UCSD-AML1 (cell line): ENCODE data around the gene ALAS1.
A peak's percentile ranks its signal among the peaks of the same experiment; 100 is the strongest.

ENCODE experiments used
- DNase-seq: peaks from one replicate; lab custom pipeline; 2025; ENCODE audit not compliant: unreplicated experiment; lab: John Stamatoyannopoulos, UW

The ALAS1 gene

DNA sequence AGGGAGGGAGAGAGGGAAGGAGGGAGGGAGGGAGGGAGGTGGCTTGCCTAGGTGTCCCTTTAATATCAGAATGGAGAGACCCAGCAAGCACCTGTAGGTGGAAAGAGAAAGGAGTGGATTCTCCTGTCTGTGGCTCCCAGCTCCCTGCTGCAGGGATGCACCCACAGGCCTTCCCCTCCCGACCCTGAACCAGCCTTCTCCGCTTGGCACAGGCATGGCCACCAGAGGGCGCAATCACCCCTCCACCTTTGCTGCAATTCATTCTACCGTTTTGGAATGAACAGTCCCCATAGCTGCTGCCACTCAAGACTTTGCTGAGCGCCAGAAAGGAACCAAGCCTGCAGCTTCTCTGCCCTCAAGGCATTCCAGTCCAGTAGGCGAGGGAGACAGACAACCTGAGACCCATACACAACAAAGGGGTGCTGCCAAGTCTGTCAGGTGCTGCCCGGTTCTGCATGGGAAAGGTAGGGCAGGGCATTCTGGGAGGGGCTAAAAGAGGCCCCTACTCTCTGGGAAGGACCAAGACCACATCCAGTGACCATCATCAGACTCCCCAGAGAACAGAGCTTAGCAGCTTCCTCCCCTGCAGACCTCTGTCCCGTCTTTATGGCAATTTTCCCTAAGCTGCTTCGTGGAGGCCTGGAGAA, 22.5 kb downstream of the ALAS1 start:
- peak; percentile 85 for DNase-seq

DNA sequence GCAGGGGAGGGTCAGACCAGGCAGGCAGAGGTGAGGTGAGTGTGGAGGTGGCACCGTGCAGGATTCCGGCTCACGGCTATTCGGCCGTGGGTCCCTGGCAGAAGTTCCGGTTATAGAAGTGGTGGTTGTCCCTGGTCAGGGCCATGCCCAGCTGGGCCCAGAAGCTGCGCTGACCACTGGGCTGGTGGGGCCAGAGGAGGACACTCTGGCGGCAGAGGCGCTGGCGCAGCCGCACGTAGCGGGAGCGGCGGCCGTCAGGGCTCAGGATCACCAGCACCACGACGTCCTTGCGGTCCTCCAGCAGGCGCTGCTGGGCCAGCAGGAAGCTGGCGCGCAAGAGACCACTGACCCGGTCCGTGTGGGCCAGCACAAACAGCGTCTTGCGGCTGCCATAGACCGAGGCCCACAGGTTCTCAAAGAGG, 23.2 kb downstream of the ALAS1 start:
- DNase-seq, result no peak

GRCh38 chr3:52221563-52222318, 23.8 kb downstream of the ALAS1 start:
- no peak for DNase-seq

GRCh38 chr3:52222319-52223221, 24.6 kb downstream of the ALAS1 start:
- DNase-seq, result no peak

DNA sequence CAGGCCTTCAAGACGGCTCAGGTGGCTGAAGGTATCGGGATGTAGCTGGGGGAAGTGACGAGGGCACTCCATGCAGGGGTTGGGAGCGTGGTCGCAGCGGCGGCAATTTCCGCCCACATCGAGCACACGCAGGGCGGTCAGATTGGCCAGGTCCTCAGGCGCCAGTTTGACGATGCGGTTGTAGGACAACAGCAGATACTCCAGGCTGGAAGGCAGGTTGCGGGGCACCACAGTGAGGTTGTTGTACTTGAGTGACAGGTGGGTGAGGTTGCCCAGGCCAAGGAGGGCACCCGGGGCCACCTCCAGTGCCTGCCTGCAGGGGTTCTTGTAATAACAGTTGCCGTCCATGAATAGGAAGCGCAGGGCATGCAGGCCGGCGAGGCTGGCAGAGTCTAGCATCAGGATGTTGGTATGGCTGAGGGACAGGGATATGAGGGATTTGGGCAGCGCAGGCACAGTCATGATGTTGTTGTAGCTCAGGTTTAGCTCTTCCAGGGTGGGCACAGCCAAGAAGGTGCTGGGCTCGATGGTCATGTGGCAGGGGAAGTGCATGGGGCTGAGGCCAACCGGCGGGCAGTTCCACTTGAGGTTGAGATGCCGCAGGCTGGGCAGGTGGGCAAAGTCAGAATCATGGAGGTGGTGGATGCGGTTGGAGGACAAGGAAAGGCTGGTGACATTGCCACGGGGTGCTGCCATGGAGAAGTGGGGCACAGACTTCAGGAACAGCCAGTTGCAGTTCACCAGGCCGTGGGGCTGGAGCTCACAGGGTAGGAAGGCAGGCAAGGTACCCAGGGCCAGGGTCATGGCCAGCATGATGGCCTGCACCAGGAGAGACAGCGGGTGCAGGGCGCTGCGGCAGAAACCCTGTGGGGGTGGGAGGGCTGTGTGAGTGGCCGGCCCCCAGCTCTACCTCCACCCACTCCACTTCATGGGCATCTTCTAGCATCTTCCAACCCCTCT, 25.8 kb downstream of the ALAS1 start:
- DNase-seq, result no peak

DNA sequence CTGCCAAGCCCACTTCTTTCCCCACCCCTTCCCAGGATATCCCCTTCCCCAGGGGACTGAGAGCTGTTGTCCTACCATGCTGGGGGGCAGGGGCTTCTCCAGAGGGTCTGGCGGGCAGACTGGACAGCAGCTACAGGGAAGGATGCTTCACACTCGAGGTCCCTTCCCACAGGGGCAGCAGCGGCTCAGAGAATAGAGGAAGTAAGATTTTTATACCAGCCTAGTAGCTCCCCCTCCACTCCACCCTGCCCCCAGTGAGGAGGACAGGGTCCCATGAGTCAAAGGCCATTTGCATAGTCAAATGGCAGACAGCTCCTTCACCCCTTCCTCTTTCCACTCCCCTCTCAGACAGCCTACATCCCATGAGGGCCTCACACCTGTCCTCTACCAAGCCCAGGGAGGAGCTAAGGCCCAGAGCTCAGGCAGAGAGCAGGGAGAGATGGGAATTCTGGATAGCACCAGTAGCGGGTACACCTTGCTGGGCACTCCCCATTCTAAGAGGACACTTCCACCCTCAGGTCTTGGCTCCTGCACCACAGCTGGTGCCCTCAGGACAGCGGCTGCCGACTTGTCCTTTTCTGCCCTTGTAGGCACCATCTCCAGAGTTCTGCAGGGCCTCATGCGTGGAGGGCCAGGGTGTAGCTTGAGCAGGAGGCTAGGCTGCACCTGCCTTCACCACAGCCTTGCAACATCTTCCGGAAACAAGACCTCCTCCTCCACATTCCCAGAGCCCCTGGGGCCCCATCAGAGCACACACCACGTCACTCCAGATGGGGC, 27.7 kb downstream of the ALAS1 start, which contains the start of gene TLR9:
TSS of gene TLR9 (minus strand) at position 194 of the 777 bp plus-strand sequence. CDS start at position 78, 116 bp downstream.
- peak; percentile 52 for DNase-seq

DNA sequence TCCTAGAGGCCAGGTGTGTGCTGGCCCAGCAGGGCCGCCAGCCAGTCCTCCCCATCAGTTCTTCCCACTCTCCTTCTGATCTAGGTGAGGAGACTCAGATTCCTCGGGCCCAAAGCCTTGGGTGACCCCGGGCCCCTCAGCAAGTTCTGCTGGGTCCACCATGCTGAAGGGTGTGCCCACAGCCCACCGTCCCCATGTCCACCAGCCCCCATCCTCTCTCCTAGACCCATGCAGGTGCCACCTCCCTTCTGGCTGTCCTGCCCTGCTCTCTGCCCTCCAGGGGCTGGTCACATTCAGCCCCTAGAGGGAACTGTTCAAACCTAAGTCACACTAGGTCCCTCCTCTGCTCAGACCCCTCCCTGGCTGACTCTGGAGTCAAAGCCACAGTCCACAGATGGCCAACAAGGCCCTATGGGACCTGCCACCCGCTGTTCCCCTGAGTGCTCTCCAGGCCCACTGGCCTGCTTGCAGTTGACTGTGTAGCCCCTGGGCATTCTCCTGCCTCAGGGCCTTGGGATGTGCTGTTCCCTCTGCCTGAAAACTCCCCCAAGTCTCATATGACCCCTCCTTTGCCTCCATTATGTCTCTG, 28.4 kb downstream of the ALAS1 start:
- no peak for DNase-seq

- DNase-seq, result no peak
Measured at GRCh38 chr3:52227117-52227516, 29.2 kb downstream of the ALAS1 start.

DNA sequence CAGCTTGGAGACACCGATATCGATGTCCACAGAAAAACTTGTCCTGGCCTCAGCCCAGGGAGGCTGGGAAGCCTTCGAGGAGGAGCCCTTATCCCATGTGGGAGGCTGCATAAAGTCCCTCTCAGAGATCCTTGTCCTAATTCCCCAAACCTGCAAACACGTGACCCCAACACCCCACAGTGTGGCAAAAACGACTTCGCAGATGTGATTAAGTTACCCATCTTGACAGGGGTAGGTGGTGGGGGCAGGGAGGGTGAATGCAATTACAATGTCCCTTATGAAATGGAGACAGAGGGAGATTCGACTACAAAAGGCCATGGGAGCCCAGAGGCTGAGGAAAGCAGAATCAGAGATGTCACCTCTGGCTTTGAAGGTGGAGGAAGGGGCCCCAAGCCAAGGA, 29.8 kb downstream of the ALAS1 start:
- DNase-seq, result no peak

DNA sequence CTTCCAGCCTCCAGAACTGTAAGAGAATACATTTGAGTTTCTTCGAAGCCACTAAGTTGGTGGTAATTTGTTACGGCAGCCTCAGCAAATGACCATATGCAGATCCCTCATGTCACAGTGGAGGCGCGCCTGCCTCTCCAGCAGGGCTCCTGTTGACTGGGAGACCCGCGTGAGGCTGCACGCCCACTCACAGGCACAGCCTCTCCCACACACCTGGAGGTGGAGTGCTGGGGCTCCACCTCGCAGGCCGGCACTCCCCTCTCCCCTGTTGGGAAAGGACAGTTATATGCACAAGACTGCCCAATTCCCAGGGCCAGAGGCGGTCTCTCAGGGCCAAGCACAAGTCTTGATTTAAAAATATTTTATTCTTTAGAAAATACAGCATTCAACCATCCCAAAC, 30.3 kb downstream of the ALAS1 start:
- DNase-seq, result no peak

- DNase-seq, result no peak
Measured at GRCh38 chr3:52228751-52229291, 30.9 kb downstream of the ALAS1 start.

DNA sequence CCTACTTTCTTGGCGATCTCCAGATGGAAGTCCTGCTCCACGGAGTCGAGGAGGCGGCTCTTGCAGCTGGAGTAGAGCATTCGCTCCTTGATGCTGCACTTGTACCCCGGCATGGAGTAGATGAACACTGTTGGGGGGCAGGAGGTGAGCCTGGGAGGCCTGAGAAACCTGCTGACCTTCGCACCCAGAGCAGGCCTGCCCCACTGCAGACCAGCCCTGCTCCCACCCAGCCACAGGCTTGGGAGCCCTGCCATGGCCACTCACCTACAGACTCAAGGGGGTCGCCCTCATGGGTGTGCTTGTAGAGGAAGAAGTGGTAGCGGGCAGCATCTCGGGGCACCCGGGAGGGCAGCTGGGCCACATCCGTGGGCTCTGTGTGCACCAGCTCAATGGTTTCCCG, 31.7 kb downstream of the ALAS1 start:
- DNase-seq, result no peak

- DNase-seq, result no peak
Measured at GRCh38 chr3:52230461-52230860, 32.5 kb downstream of the ALAS1 start.

DNA sequence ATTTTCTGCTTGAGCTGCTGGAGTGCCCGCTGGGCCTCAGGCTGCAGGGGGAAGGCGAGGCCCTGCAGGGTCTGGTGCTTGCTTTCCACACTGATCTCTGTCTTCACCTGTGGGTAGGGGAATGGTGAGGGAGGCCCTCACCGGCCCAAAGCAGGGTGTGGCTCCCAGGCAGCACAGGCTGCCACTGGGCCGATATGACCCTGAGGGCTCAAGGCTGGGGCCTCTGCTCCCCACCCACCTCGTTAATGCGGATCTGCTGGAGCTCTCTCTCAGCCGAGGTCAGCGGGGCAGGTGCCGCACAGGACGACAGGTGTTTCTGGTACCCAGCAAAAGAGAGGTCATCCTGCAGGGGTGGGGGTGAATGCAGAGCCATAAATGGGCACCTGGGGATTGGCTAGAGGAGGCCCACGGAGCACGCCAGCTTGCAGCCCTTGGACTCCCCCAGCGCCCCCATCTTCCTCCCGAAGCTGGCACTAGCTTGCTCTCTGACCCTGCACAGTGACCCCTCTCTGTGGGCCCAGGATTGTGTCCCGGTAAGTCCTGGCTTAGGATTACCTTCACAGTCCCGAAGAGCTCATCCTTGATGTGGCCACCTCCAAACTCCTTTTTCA, 33.0 kb downstream of the ALAS1 start:
- DNase-seq, result no peak

- peak; percentile 76 for DNase-seq
Measured at GRCh38 chr3:52231502-52232278, 33.7 kb downstream of the ALAS1 start.

GRCh38 chr3:52232279-52233107, 34.5 kb downstream of the ALAS1 start:
- DNase-seq, result no peak

- no peak for DNase-seq
Measured at GRCh38 chr3:52233108-52233591, 35.2 kb downstream of the ALAS1 start.
